AG04449 (cell line): ENCODE data around the gene CDC14B.

Experiments
- CTCF ChIA-PET: fragments of 350-600 bp; formaldehyde crosslinking; extraction: SDS; loops from one replicate; lab custom pipeline; 2021; ENCODE audit warnings: antibody characterized with exemption; lab: Yijun Ruan, JAX
- POLR2A ChIA-PET: fragments of 400-600, 350-600 bp; formaldehyde crosslinking; extraction: SDS; loops from one replicate; lab custom pipeline; 2020; ENCODE audit warnings: antibody characterized with exemption, inconsistent platforms; lab: Yijun Ruan, JAX
- DNase-seq: peaks from one replicate; pipeline ENCODE4 v3.0.0-alpha.2; 2010; ENCODE audit warnings: low read depth, low spot score
- H3K4me3 ChIP-seq: 2 replicates; pipeline ENCODE4 v1.5.1; 2011; ENCODE audit warnings: low read depth, mild to moderate bottlenecking, control low read depth, low read length
- CTCF ChIP-seq: IDR thresholded peaks from one replicate; pipeline ENCODE4 v1.5.1; 2011; ENCODE audit warnings: mild to moderate bottlenecking, moderate library complexity, low read length, control low read depth, inconsistent platforms; ENCODE audit not compliant: insufficient read depth; ENCODE audit errors: missing control alignments

CDC14B gene

GRCh38 chr9:96515621-96516470 lies 103.8 kb downstream of the CDC14B start:
- H3K4me3 ChIP-seq, result no peak overlapping the region
- ChIA-PET POLR2A (interaction anchor here (0.9 kb wide), 1 partner anchor 37 kb away, joined by 3 read pairs; no protein-coding TSS in a partner anchor), CTCF (interaction anchor here (1.1 to 1.5 kb wide), 3 partner anchors 9 to 139 kb away, joined by 3 read pairs; no protein-coding TSS in a partner anchor)
- TF ChIP-seq CTCF, result no peak
- DNase-seq, result no peak

GRCh38 chr9:96514800-96515158 lies 104.9 kb downstream of the CDC14B start:
- POLR2A ChIA-PET, result no interaction called here
- no peak for TF ChIP-seq CTCF
- no peak overlapping the region for H3K4me3 ChIP-seq
- DNase-seq, result no peak
- CTCF ChIA-PET, result interaction anchor here (1.1 to 1.2 kb wide), 3 partner anchors 10 to 98 kb away, joined by 3 to 4 read pairs (median 3); no protein-coding TSS in a partner anchor

GRCh38 chr9:96514108-96514799 lies 105.4 kb downstream of the CDC14B start:
- ChIA-PET POLR2A (interaction anchor here (1.0 to 1.9 kb wide), 3 partner anchors 25 to 141 kb away, joined by 3 to 5 read pairs (median 3); no protein-coding TSS in a partner anchor), CTCF (interaction anchor here (0.9 to 1.2 kb wide), 3 partner anchors 9 to 98 kb away, joined by 3 to 4 read pairs (median 3); no protein-coding TSS in a partner anchor)
- no peak for TF ChIP-seq CTCF
- H3K4me3 ChIP-seq, result no peak overlapping the region
- peak; percentile 42 for DNase-seq

GRCh38 chr9:96513622-96514021 lies 106.0 kb downstream of the CDC14B start:
- ChIA-PET CTCF (interaction anchor here (0.9 to 1.2 kb wide), 2 partner anchors 53 to 99 kb away, joined by 3 to 4 read pairs; no protein-coding TSS in a partner anchor), POLR2A (interaction anchor here (0.6 to 1.9 kb wide), 4 partner anchors 26 to 1613 kb away, joined by 3 to 5 read pairs (median 4); no protein-coding TSS in a partner anchor)
- no peak overlapping the region for H3K4me3 ChIP-seq

GRCh38 chr9:96512240-96512639 lies 107.4 kb downstream of the CDC14B start:
- no peak for DNase-seq
- POLR2A ChIA-PET, result no interaction called here
- no peak for TF ChIP-seq CTCF
- CTCF ChIA-PET, result no interaction called here
- H3K4me3 ChIP-seq, result no peak overlapping the region

More at GRCh38 chr9:96513622-96514021, 106.0 kb downstream of the CDC14B start:
- no peak for TF ChIP-seq CTCF
- no peak for DNase-seq
